Measurements from ENCODE around the gene CCNL2.
"Not testable (repeated sequence)": the region's sequence is repeated elsewhere in the genome, so short reads cannot be mapped to it uniquely, and the experiment has no call there.

The CCNL2 gene

DNA sequence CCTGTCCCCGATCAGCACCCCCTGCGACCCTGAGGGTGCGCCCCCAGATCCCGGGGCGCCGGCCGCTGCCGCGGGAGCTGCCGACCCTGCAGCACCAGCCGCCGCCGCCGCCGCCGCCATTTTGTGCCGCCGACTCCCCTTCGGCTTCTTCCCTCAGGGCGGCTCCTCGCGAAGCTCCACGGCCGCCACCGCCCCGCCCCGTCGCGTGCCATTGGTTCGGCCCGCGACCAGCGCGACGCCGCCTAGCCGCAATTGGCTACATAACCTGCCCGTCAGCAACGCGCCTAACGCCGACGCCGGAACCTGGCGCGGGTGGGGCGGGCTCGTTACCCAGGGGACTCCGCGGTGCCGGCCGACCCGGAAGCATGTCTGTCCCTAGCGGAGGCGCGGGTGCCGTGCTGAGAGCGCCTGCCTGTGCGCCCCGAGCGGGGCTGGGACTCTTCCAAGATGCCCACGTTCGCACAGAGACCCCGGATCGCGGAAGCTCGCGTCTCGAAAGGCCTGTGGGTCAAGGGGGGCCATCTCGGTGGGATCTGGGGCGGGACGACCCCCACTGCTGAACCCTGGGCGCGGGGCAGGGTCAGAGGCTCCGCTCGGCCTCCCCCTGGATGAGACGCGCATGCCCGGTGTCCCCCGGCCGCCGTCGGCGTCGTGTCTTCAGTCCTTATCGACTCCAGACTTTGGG, at the start of gene CCNL2:
Gene CCNL2, minus strand, starts transcription at position 149 of the 685 bp plus-strand sequence. Its CDS starts 29 bp downstream, at position 120.
- DNase-seq (ENCODE audit: low spot score) = peak; percentile 99
- TF ChIP-seq, protein P1, sequence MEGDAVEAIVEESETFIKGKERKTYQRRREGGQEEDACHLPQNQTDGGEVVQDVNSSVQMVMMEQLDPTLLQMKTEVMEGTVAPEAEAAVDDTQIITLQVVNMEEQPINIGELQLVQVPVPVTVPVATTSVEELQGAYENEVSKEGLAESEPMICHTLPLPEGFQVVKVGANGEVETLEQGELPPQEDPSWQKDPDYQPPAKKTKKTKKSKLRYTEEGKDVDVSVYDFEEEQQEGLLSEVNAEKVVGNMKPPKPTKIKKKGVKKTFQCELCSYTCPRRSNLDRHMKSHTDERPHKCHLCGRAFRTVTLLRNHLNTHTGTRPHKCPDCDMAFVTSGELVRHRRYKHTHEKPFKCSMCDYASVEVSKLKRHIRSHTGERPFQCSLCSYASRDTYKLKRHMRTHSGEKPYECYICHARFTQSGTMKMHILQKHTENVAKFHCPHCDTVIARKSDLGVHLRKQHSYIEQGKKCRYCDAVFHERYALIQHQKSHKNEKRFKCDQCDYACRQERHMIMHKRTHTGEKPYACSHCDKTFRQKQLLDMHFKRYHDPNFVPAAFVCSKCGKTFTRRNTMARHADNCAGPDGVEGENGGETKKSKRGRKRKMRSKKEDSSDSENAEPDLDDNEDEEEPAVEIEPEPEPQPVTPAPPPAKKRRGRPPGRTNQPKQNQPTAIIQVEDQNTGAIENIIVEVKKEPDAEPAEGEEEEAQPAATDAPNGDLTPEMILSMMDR (IDR thresholded peaks at IDR 0.05; ENCODE audit: extremely low read depth, missing control alignments) = peak; percentile 11

DNA sequence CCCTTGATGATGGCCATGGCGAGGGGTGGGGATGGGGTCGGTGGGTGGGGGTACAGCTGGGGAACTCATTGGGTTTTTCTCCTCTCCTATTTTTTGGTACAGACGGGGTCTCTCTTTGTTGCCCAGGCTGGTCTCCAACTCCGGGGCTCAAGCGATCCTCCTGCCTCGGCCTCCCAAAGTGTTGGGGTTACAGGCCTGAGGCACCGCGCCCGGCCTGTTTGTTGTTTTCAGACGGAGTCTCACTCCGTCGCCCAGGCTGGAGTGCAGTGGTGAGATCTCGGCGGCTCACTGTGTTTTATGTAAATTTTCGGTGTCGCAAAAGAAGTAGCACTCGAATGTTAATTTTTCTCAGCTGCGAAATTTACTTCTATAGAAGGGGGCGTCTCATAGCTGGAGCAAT, 47.5 kb upstream of the CCNL2 start:
- not testable (repeated sequence) for DNase-seq (ENCODE audit: low spot score)

DNA sequence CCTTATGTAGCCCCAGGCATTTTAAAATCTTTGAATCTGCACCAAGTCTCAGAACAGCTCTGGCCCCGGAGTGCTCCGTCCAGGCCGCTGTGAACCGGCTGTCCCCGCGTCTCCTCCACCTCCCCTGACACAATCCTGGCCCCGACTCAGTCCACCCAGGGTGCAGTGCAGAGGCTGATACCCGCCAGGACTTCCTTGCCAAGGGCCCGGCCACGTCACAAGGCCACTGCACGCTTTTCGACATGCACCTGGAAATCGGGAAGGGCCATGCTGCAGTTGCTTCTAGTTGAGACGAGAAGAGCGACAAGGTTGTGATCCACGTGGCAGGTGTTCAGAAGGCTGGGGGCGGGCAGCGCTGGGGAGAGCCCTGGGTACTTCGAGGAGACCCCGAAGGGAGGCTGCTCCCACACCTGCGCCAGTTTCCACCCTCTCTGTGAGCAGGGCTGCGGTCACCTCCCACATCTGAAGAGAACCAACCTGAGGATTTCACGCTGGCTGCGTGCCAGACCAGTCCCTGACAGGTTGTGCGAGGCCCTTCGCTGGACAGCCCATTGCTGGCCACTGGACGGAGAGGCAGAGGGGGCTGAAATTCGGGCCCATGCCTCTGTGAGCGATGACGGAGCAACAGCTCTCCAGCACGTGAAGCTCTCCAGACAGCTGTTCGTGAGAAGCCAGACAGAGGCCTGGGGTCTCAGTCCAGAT, 43.1 kb upstream of the CCNL2 start:
- TF ChIP-seq, protein P1 (IDR thresholded peaks at IDR 0.05; ENCODE audit: extremely low read depth, missing control alignments) = no peak
- DNase-seq (ENCODE audit: low spot score) = no peak

DNA sequence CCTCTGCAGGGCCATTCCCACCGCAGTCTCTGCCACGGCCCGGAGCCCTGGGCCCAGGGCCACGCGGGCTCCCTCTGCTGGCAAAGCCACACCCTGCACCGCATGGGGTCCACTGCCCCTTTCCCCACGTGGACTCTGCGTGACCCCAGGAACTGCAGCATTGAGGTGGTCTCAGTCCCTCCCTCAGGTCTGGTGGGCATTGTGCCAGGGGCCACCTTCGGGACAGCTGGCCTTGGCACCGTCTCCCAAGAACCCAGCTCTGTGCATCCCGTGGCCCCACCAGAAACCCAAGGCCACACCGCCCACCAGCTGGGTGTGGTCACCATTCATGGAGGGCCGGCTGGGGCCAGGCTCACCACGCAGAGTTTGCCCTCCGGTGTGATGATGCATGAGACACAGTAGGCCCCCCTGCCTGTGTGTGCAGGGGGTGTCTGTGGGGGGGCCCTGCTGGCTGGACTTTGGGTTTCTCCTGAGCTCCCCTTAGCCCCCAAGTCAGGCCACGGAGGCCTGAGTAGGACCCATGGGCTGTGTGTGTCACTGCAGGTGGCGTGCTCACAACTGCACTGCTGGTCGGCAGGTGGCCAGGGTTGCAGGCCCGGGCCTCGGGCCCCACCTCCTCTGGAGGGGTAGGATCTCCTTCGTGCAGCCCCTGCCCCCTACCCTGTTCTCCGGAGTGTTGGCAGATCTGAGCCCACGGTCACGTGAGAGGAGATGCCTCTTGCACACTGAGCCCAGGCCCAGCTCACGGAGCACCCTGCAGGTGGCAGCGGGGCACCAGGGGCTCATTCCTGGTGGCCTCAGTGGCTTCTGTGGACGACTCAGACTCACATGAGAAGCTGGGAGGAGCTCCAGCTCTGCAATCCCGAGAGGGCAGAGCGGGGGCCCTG, 42.1 kb upstream of the CCNL2 start:
- TF ChIP-seq, protein P1 (IDR thresholded peaks at IDR 0.05; ENCODE audit: extremely low read depth, missing control alignments) = peak; percentile 71
- DNase-seq (ENCODE audit: low spot score) = peak; percentile 90

DNA sequence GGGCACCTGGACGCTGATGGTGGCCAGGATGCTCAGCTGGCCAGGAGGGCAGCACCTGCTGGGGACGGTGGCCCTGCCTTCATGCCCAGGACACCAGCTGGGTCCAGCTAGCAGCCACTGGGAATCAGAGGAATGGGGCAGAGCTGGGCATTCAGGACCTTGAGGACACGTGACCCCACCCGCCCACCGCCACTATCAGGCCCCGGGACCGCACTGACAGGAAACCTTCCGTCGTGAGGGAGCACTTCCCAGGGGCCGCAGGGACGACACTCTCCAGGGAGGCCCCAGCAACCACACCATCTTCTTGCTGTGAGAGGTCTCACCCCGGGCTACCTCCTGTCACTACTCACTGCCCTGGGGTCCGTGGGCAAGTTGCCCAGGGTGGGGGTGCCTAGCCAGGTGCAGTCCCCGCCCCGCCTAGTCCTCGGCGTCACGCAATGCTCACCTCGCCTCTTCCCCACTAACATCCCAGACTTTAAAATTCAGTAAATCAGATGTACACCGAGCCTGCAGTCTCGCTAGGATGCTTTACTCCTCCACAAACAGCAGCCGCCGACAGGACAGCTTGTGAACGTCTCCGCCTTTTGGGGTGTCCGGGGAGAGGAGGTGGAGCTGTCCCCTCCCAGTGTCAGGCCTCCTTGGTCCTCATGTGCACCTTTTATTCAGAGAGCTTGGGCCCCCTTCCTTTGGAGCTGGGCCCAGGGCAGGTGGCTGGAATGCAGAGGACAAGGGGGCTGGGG, 41.3 kb upstream of the CCNL2 start:
- TF ChIP-seq, protein P1 (IDR thresholded peaks at IDR 0.05; ENCODE audit: extremely low read depth, missing control alignments) = no peak

DNA sequence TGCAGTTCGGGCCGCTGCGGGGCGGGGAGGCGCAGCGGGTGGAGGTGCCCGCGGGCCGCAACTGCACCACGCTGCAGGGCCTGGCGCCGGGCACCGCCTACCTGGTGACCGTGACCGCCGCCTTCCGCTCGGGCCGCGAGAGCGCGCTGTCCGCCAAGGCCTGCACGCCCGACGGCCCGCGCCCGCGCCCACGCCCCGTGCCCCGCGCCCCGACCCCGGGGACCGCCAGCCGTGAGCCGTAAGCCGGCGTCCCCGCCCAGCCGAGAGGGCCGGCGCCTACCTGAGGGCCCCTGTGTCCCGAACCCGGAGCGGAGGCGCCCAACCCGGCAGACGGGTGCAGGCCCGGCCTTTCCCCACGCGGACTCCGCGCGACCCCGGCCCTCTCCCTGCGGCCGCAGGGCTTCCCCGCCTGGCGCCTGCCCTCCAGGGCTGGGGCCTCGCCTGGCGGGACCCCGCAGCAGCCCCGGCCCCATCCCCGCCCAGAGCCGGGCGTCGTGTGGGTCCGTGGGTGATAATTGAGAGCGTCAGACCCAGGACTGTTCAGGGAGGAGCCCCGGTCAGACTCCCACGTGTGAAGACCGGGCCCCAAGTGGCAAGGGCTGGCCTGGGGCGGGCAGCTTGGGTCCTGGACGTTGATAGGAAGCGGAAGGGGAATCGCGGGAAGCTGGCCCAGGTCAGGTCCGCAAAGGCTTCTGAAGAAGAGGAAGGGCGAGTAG, 40.6 kb upstream of the CCNL2 start:
- TF ChIP-seq, protein P1 (IDR thresholded peaks at IDR 0.05; ENCODE audit: extremely low read depth, missing control alignments) = no peak
- peak; percentile 63 for DNase-seq (ENCODE audit: low spot score)

More for the DNA sequence above, 41.3 kb upstream of the CCNL2 start:
- DNase-seq (ENCODE audit: low spot score) = peak; percentile 36

Measured in GM20000 (cell line).